HEK293 (cell line): ENCODE measurements around the gene OLR1.

Experiments used
- CTCF ChIA-PET: fragments of 350-600 bp; formaldehyde crosslinking; extraction: SDS; loops from one replicate; lab custom pipeline; 2021; ENCODE audit warnings: antibody characterized with exemption; lab: Yijun Ruan, JAX
- POLR2A ChIA-PET: fragments of 300-600 bp; formaldehyde crosslinking; extraction: SDS; loops from one replicate; lab custom pipeline; 2020; ENCODE audit warnings: antibody characterized with exemption, inconsistent platforms; lab: Yijun Ruan, JAX
- H3K27ac ChIP-seq: fragments of 200-500 bp; sonication (Bioruptor generic); 2 replicates; pipeline ENCODE4 v1.5.1; 2014; ENCODE audit warnings: low read depth, low read length, control low read depth, inconsistent platforms; ENCODE audit errors: extremely low read depth
- H3K36me3 ChIP-seq, 2 experiments: fragments of 200-500 bp in 1 of 2; sonication (Bioruptor generic) in 1 of 2; 1 replicate in 1 of 2; 2 replicates in 1 of 2; pipeline ENCODE4 v1.5.1; 2014 to 2017; ENCODE audit warnings: inconsistent platforms in 2 of 2, low read length in 2 of 2; ENCODE audit not compliant: control insufficient read depth in 2 of 2, insufficient read depth in 1 of 2
- H3K4me1 ChIP-seq: fragments of 200-500 bp; sonication (Bioruptor generic); 2 replicates; pipeline ENCODE4 v1.5.1; 2014; ENCODE audit warnings: mild to moderate bottlenecking, low read length, inconsistent platforms; ENCODE audit not compliant: control insufficient read depth, insufficient read depth
- H3K4me3 ChIP-seq: 2 replicates; pipeline ENCODE4 v1.5.1; 2011; ENCODE audit warnings: low read depth, mild to moderate bottlenecking, control low read depth, low read length, moderate library complexity
- H3K9me3 ChIP-seq: fragments of 200-500 bp; sonication (Bioruptor generic); 2 replicates; pipeline ENCODE4 v1.5.1; 2014; ENCODE audit warnings: low read depth, low read length, inconsistent platforms; ENCODE audit not compliant: control insufficient read depth, insufficient read depth
- AEBP2 ChIP-seq: fragments of 450-650 bp; formaldehyde crosslinking; IDR thresholded peaks from 2 replicates; pipeline ENCODE4 v1.5.1; 2016; ENCODE audit warnings: missing biosample characterization, missing genetic modification characterization, borderline replicate concordance
- BCL11A ChIP-seq: fragments of 450-650 bp; formaldehyde crosslinking; IDR thresholded peaks from 2 replicates; pipeline ENCODE4 v1.5.1; 2016; ENCODE audit warnings: low read depth, missing biosample characterization, missing genetic modification characterization
- EGR2 ChIP-seq: fragments of 450-650 bp; formaldehyde crosslinking; IDR thresholded peaks from 2 replicates; pipeline ENCODE4 v1.5.1; 2016; ENCODE audit warnings: low read depth, missing biosample characterization, missing genetic modification characterization
- PRDM6 ChIP-seq: fragments of 450-650 bp; formaldehyde crosslinking; IDR thresholded peaks from 2 replicates; pipeline ENCODE4 v1.5.1; 2017; ENCODE audit warnings: missing biosample characterization, missing genetic modification characterization
- TCF7L2 ChIP-seq: IDR thresholded peaks from 2 replicates; pipeline ENCODE4 v1.6.1; 2011; ENCODE audit warnings: low read depth, mild to moderate bottlenecking, inconsistent platforms, low read length, moderate library complexity, borderline replicate concordance
- TRIM28 ChIP-seq: IDR thresholded peaks from 2 replicates; pipeline ENCODE4 v1.6.1; 2011; ENCODE audit warnings: low read length, control low read depth, borderline replicate concordance
- WT1 ChIP-seq: fragments of 450-650 bp; formaldehyde crosslinking; IDR thresholded peaks from 2 replicates; pipeline ENCODE4 v1.5.1; 2016; ENCODE audit warnings: missing biosample characterization, missing genetic modification characterization
- ZBTB20 ChIP-seq: fragments of 450-650 bp; formaldehyde crosslinking; IDR thresholded peaks from 2 replicates; pipeline ENCODE4 v1.5.1; 2016; ENCODE audit warnings: missing biosample characterization, missing genetic modification characterization
- ZBTB7A ChIP-seq: fragments of 450-650 bp; formaldehyde crosslinking; IDR thresholded peaks from 2 replicates; pipeline ENCODE4 v1.5.1; 2016; ENCODE audit warnings: low read depth, missing biosample characterization, missing genetic modification characterization
- ZEB2 ChIP-seq: fragments of 450-650 bp; formaldehyde crosslinking; IDR thresholded peaks from 2 replicates; pipeline ENCODE4 v1.5.1; 2016; ENCODE audit warnings: missing biosample characterization, missing genetic modification characterization
- ZFP69B ChIP-seq: fragments of 450-650 bp; formaldehyde crosslinking; IDR thresholded peaks from 2 replicates; pipeline ENCODE4 v1.5.1; 2016; ENCODE audit warnings: missing biosample characterization, missing genetic modification characterization
- ZNF132 ChIP-seq: fragments of 450-650 bp; formaldehyde crosslinking; IDR thresholded peaks from 2 replicates; pipeline ENCODE4 v1.5.1; 2017; ENCODE audit warnings: missing biosample characterization, missing genetic modification characterization, borderline replicate concordance
- ZNF18 ChIP-seq: fragments of 450-650 bp; formaldehyde crosslinking; IDR thresholded peaks from 2 replicates; pipeline ENCODE4 v1.5.1; 2016; ENCODE audit warnings: missing biosample characterization, missing genetic modification characterization
- ZNF239 ChIP-seq: fragments of 450-650 bp; formaldehyde crosslinking; IDR thresholded peaks from 2 replicates; pipeline ENCODE4 v1.5.1; 2016; ENCODE audit warnings: missing biosample characterization, missing genetic modification characterization
- ZNF248 ChIP-seq: fragments of 450-650 bp; formaldehyde crosslinking; IDR thresholded peaks from 2 replicates; pipeline ENCODE4 v1.5.1; 2017; ENCODE audit warnings: missing biosample characterization, missing genetic modification characterization
- ZNF302 ChIP-seq: fragments of 450-650 bp; formaldehyde crosslinking; IDR thresholded peaks from 2 replicates; pipeline ENCODE4 v1.5.1; 2016; ENCODE audit warnings: missing biosample characterization, missing genetic modification characterization, low read depth
- ZNF391 ChIP-seq: fragments of 450-650 bp; formaldehyde crosslinking; IDR thresholded peaks from 2 replicates; pipeline ENCODE4 v1.5.1; 2016; ENCODE audit warnings: low read depth, missing biosample characterization, missing genetic modification characterization, borderline replicate concordance
- ZNF488 ChIP-seq: fragments of 450-650 bp; formaldehyde crosslinking; IDR thresholded peaks from 2 replicates; pipeline ENCODE4 v1.5.1; 2016; ENCODE audit warnings: missing biosample characterization, missing genetic modification characterization
- ZNF555 ChIP-seq: fragments of 450-650 bp; formaldehyde crosslinking; conservative IDR thresholded peaks from 2 replicates; pipeline ENCODE4 v1.5.1; 2017; ENCODE audit warnings: missing biosample characterization, mild to moderate bottlenecking, missing genetic modification characterization, inconsistent platforms
- ZNF629 ChIP-seq: fragments of 450-650 bp; formaldehyde crosslinking; IDR thresholded peaks from 2 replicates; pipeline ENCODE4 v1.5.1; 2017; ENCODE audit warnings: missing biosample characterization, missing genetic modification characterization
- ZNF645 ChIP-seq: fragments of 450-650 bp; formaldehyde crosslinking; IDR thresholded peaks from 2 replicates; pipeline ENCODE4; 2016; ENCODE audit warnings: missing biosample characterization, missing genetic modification characterization
- ZNF704 ChIP-seq: fragments of 450-650 bp; formaldehyde crosslinking; IDR thresholded peaks from 2 replicates; pipeline ENCODE4 v1.5.1; 2016; ENCODE audit warnings: missing biosample characterization, missing genetic modification characterization
- ZSCAN4 ChIP-seq: fragments of 450-650 bp; formaldehyde crosslinking; IDR thresholded peaks from 2 replicates; pipeline ENCODE4 v1.5.1; 2017; ENCODE audit warnings: missing biosample characterization, missing genetic modification characterization
- ZXDB ChIP-seq: fragments of 450-650 bp; formaldehyde crosslinking; IDR thresholded peaks from 2 replicates; pipeline ENCODE4 v1.5.1; 2016; ENCODE audit warnings: missing biosample characterization, missing genetic modification characterization

The OLR1 gene

GRCh38 chr12:10214136-10214894 is 42.4 kb upstream of the OLR1 start (continued):
- TF ChIP-seq ZNF645 (tag by site-specific recombination) (no peak), PRDM6 (tag by site-specific recombination) (peak; percentile 31; the same call in 1 of the 2 replicates), ZNF391 (tag by site-specific recombination) (no peak), ZNF18 (tag by site-specific recombination) (no peak), ZNF704 (no peak), AEBP2 (tag by site-specific recombination) (no peak), ZNF555 (tag by site-specific recombination) (no peak), ZNF239 (no peak), ZNF302 (tag by site-specific recombination) (no peak)

GRCh38 chr12:10213168-10214135 is 41.5 kb upstream of the OLR1 start:
- Histone ChIP-seq H3K27ac (peak overlapping the region; percentile 93), H3K9me3 (no peaks in the 10 kb centered on the region), H3K36me3 (peaks cover 0 to 11% of the 10 kb centered on the region in 2 experiments; a peak in 2 of 3 replicates), H3K4me1 (peaks cover 6% of the 10 kb centered on the region), H3K4me3 (peak overlapping the region; percentile 98)
- CTCF ChIA-PET: interaction anchor here (0.7 to 1.9 kb wide), 8 partner anchors 22 to 589 kb away, joined by 3 to 7 read pairs (median 4); no protein-coding TSS in a partner anchor
- POLR2A ChIA-PET: interaction anchor here (1.0 to 1.6 kb wide), 6 partner anchors 10 to 179 kb away, joined by 3 to 5 read pairs (median 3); no protein-coding TSS in a partner anchor
- no peak for TF ChIP-seq ZBTB7A (tag by site-specific recombination)
- no peak for TF ChIP-seq ZFP69B (tag by site-specific recombination)
- TF ChIP-seq ZNF132 (tag by site-specific recombination): no peak
- peak; percentile 61 for TF ChIP-seq ZBTB20 (tag by site-specific recombination)
- peak; percentile 29; the same call in 1 of the 2 replicates for TF ChIP-seq ZEB2 (tag by site-specific recombination)
- TF ChIP-seq BCL11A (tag by site-specific recombination): no peak
- TF ChIP-seq ZNF555 (tag by site-specific recombination): no peak
- no peak for TF ChIP-seq ZNF629 (tag by site-specific recombination)
- TF ChIP-seq ZNF248: no peak
- no peak for TF ChIP-seq ZSCAN4 (tag by site-specific recombination)
- peak; percentile 68 for TF ChIP-seq WT1 (tag by site-specific recombination)
- no peak; the same call in none of the 2 replicates for TF ChIP-seq ZXDB (tag by site-specific recombination)
- TF ChIP-seq TRIM28: no peak; the same call in 1 of the 2 replicates
- peak; percentile 69 for TF ChIP-seq EGR2 (tag by site-specific recombination)
- TF ChIP-seq TCF7L2: no peak
- TF ChIP-seq ZNF488: no peak
